Stimulated activated CD8-positive, alpha-beta memory T cell treated with anti-CD3 and anti-CD28 coated beads, Interleukin-7, amount 100 ng/mL, for 1 hour (primary cell): ENCODE data around the gene SLC27A5.
"Not testable (repeated sequence)": the region's sequence is repeated elsewhere in the genome, so short reads cannot be mapped to it uniquely, and the experiment has no call there.

Experiments
- DNase-seq, 2 donors: peaks; one replicate each; pipeline ENCODE4 v3.0.0-alpha.2; 2020; ENCODE audit warnings: low read depth in 2 of 2

The SLC27A5 gene

DNA sequence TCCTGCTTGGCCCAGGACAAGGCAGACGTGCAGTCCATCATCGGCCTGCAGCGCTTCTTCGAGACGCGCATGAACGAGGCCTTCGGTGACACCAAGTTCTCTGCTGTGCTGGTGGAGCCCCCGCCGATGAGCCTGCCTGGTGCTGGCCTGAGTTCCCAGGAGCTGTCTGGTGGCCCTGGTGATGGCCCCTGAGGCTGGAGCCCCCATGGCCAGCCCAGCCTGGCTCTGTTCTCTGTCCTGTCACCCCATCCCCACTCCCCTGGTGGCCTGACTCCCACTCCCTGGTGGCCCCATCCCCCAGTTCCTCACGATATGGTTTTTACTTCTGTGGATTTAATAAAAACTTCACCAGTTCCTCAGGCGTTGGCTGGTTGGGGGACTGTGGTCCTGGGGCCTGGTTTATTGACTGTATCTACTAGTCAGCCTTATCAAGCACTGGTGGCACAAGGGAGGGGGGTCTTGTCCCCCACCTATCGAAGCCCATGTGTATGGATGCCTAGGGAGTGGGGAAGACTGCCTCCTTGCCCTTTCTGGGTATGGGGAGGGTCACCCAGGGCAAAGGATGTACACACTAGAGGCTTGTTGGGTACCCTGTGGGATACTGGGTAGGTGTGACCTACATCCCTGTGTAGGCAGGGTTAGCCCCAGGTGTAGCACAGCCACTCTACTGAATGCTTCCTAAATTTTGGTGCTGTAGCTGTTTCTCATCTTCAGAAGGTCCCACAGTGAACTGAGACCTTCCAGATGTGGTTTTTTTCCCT, 38.8 kb upstream of the SLC27A5 start:
- no peak for DNase-seq

GRCh38 chr19:58549664-58550361, 38.0 kb upstream of the SLC27A5 start:
- DNase-seq = no peak

GRCh38 chr19:58548859-58549663, 37.3 kb upstream of the SLC27A5 start:
- DNase-seq = no peak

GRCh38 chr19:58547323-58548312, 35.8 kb upstream of the SLC27A5 start:
- DNase-seq = no peak

DNA sequence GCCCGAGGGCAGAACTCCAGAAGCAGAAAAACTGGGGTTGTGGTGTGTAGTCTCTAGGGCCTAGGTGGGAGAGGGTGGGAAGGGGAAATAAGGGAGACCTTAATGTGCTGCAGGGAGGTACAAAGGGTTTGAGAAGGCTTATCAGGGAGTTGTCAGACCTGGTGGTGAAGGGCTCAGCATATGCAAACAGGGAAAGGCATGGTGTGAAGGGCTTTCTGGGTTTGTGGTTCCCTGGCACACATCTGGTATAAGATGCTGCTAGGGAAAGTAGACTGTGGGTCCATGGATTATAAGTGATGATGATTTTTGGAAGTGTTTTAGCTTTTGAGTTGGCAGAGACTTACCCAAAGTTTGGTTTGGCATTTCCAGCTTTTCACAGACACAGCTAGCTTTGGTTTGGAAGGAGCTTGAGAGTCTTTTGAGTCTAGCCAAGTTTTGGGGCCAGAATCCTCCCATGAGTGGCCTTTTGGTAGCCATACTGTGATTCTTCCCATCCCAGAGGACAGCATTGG, 34.3 kb upstream of the SLC27A5 start:
- DNase-seq = no peak

DNA sequence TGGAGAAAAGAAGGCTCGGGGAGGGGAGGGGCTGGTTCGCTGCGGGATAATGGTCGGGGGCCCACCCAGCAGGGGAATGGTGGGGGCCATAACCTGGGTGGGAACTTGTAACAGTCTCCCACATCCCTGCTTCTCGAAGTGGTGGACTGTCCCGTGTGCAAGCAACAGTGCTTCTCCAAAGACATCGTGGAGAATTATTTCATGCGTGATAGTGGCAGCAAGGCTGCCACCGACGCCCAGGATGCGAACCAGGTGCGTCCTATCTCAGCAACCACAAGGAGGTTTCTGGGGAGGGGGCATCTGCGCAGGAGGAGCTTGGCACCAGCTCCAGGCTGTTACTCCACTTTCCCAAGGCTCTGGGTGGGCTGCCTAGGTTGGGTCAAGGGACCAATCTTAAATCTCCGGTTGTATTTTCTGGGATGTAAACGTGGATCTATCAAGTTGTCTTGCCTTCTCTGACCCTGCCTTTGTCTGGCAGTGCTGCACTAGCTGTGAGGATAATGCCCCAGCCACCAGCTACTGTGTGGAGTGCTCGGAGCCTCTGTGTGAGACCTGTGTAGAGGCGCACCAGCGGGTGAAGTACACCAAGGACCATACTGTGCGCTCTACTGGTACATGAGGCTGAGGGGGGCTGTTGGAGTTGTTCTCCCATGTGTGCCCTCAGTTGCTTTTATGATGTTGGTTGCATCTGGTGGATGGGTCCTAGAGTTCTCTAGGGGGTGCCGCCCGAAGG, 33.7 kb upstream of the SLC27A5 start:
- DNase-seq = no peak

DNA sequence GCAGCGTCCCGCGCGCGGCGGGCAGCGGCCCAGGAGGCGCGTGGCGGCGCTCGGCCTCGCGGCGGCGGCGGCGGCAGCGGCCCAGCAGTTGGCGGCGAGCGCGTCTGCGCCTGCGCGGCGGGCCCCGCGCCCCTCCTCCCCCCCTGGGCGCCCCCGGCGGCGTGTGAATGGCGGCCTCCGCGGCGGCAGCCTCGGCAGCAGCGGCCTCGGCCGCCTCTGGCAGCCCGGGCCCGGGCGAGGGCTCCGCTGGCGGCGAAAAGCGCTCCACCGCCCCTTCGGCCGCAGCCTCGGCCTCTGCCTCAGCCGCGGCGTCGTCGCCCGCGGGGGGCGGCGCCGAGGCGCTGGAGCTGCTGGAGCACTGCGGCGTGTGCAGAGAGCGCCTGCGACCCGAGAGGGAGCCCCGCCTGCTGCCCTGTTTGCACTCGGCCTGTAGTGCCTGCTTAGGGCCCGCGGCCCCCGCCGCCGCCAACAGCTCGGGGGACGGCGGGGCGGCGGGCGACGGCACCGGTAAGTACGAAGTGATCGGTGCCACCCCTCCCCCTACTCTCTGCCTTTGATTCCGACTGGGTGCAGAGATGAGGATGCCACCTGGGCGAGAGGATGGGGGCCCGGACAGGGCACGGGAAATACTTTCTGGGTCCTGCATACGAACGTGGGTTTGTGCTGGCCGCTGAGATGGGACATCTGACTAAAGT, 32.9 kb upstream of the SLC27A5 start:
- DNase-seq = peak; percentile 48 to 66

DNA sequence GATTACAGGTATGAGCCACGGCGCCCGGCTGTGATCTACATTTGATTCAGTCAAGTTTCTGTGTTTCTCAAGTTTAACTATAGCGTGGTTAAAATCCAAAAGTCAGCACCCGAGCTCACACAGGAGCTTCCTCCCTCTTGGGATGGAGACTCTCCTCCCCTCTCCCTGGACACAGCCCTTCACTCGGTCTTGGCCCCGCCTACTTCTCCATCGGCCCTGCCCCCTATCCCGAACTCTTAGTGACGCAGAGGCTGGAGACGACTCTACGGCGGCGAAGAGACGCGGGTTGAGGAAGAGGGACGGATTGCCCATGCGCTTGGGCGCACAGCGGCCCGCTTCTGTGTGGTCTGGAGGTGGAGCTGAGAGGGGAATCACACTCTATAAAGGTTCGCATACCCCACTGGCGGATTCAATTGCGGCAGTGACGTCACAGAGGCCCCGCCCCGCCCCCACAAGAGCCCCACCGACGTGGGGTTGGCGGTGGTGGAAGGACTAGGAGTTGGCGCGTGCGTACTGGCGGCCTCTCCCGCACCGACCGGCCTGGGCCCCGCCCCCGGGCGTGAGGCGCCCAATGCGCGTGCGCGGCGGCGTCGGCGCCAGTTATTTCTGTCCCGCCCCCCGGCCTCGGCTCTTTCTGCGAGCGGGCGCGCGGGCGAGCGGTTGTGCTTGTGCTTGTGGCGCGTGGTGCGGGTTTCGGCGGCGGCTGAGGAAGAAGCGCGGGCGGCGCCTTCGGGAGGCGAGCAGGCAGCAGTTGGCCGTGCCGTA, 32.2 kb upstream of the SLC27A5 start, which contains the start of gene TRIM28:
TRIM28 (plus strand) TSS at position 239 of the 765 bp plus-strand sequence. CDS start 694 bp downstream, outside the sequence.
- peak; percentile 100 for DNase-seq

DNA sequence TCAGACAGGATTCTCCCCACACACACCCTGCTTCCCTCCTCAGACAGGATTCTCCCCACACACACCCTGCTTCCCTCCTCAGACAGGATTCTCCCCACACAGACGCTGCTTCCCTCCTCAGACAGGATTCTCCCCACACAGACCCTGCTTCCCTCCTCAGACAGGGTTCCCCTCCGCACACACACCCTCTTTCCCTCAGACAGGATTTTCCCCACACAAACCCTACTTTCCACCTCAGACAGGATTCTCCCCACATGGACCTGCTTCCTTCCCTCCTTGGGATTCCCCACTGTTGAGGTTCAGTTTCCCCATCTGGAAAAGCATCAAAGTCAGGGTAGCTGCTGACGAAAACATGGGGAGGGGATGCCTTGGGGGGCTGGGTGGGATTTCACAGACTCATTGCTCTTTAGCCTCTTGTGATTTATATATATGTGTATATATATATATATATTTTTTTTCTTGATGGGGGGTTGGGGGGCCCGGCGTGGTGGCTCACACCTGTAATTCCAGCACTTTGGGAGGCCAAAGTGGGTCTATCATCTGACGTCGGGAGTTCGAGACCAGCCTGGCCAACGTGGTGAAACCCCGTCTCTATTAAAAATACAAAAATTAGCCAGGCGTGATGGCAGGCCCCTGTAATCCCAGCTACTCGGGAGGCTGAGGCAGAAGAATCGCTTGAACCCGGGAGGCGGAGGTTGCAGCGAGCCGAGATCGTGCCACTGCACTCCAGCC, 31.0 kb upstream of the SLC27A5 start:
- not testable (repeated sequence) for DNase-seq

DNA sequence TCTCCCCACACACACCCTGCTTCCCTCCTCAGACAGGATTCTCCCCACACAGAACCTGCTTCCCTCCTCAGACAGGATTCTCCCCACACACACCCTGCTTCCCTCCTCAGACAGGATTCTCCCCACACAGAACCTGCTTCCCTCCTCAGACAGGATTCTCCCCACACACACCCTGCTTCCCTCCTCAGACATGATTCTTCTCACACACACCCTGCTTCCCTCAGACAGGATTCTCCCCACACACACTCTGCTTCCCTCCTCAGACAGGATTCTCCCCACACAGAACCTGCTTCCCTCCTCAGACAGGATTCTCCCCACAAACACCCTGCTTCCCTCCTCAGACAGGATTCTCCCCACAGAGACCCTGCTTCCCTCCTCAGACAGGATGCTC, 27.4 kb upstream of the SLC27A5 start:
- not testable (repeated sequence) for DNase-seq

DNA sequence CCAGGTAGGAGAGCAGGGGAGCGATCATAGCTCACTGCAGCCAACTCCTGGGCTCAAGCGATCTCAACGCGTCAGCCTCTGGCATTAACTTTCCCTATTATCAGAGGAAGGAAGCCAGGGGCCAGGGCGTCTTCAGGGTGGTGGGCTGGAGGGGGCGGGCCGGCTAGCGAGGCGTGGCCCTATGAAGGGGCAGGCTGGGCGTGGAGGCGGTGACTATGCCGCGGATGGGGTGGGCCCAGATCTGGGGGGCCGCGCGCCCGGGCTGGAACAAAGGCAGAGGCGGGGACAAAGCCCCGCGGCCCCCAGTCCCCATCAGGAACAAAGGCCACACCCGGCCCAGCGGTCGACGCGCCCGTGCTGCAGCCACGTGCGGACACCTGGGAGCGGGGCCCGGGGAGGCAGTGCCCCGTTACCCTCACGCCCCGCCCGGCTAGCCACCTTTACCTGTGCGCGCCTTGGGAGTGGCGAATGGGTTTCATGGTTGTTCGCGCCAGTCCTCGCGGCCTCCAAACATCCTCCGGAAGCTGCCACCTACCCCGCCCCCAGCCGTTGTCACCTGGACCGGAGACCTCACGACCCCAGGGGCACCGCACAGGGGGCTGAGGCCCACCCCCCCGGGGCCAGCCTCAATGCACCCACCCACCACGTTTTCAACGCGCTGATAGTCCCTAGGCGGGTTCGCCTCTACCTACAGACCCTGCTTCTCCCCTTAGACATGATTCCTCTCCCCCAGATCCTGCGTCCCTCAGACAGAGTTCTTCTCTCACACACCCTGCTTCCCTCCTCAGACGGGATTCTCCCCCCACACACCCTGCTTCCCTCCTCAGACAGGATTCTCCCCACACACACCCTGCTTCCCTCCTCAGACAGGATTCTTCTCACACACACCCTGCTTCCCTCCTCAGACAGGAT, 26.7 kb upstream of the SLC27A5 start:
- DNase-seq = no peak

GRCh38 chr19:58536852-58537798, 25.3 kb upstream of the SLC27A5 start:
- DNase-seq = no peak

- DNase-seq = no peak
Measured at GRCh38 chr19:58535857-58536256, 24.1 kb upstream of the SLC27A5 start.

DNA sequence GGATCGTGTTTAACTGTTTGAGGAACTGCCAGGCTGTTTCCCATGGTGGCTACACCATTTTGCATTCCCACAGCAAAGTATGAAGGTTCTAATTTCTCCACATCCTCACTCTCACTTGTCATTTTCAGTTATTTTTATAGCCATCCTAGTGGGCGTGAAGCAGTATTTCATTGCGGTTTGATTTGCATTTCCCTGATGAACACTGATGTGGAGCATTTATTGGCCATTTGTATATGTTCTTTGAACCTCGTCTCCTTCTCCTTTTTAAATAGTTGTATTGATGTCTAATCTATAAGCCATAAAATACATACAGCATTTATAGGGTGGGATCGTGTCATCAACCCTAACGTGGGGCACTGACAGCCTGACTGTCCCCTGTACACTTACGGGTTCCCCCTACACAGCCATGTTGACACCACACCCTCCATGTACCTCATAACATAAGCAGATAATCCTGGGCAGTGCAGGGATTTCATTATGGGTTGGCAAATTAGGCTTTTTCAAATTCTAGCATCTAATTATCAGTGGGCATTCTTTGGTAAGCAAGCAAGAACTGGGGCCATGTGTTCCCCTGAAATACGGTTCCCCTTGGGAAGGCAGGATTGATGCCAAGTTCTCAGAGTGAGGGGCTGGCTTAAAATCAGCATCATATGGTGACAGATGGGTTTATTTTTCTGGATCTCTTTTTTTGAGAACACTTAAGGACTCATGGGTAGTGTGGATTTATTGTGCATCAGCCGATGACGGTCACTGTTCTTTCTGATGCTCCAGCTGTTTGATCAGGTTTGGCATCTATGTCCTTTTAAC, 19.4 kb upstream of the SLC27A5 start:
- no peak for DNase-seq

DNA sequence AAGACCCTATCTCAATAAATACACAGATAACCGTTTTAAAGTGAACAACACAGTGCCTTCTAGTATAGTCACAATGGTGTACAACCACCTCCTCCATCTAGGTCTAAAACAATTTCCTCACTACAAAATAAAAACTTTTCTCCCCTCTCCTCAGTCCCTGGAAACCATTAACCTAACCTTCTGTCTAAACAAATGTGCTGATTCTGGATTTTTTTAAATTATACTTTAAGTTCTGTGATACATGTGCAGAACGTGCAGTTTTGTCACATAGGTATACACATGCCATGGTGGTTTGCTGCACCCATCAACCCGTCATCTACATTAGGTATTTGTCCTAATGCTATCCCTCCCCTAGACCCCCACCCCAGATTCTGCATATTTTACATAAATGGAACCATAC, 17.6 kb upstream of the SLC27A5 start:
- DNase-seq = no peak
